Kidney epithelial cell (primary cell): ENCODE data around the gene KIR3DL2. TPM values are rescaled to one million over a fixed set of nuclear protein-coding genes. Genes with fewer than 3 reads are reported as not detected.
"Not testable (repeated sequence)": the region's sequence is repeated elsewhere in the genome, so short reads cannot be mapped to it uniquely, and the experiment has no call there.

Experiments
- DNase-seq: peaks from one replicate; pipeline ENCODE4 v3.0.0-alpha.2; 2010; ENCODE audit warnings: low read depth
- H3K27me3 ChIP-seq: 2 replicates; pipeline ENCODE4 v1.6.0; 2011; ENCODE audit warnings: low read length; ENCODE audit not compliant: control insufficient read depth, insufficient read depth
- H3K36me3 ChIP-seq: 2 replicates; pipeline ENCODE4 v1.5.1; 2011; ENCODE audit warnings: low read length; ENCODE audit not compliant: control insufficient read depth, insufficient read depth
- H3K4me3 ChIP-seq: 2 replicates; pipeline ENCODE4 v1.5.1; 2011; ENCODE audit warnings: low read depth, mild to moderate bottlenecking, control low read depth, low read length
- CTCF ChIP-seq: IDR thresholded peaks from 2 replicates; pipeline ENCODE4 v1.5.1; 2011; ENCODE audit warnings: mild to moderate bottlenecking, moderate library complexity, low read length, control low read depth, inconsistent platforms; ENCODE audit not compliant: insufficient read depth, poor library complexity, severe bottlenecking
- total RNA-seq: library from RNA; depleted of rRNA; stranded (reverse); fragments of >200 nt; gene quantifications from 2 replicates; pipeline ENCODE4 v1.2.3, GENCODE V29; 2015

The KIR3DL2 gene
- total RNA-seq, 1 donor from 2014 or later = not detected

- DNase-seq = no peak
- no peak overlapping the region for H3K4me3 ChIP-seq
- no peak for TF ChIP-seq CTCF
- no peaks in the 10 kb centered on the region for H3K27me3 ChIP-seq
- no peaks in the 10 kb centered on the region for H3K36me3 ChIP-seq
These were observed 32.3 kb upstream of the KIR3DL2 start for GRCh38 chr19:54817670-54818536.

GRCh38 chr19:54824416-54824815 lies 25.8 kb upstream of the KIR3DL2 start:
- H3K27me3 ChIP-seq, H3K4me3 ChIP-seq, DNase-seq, H3K36me3 ChIP-seq: not testable (repeated sequence)

GRCh38 chr19:54825326-54825725 lies 24.9 kb upstream of the KIR3DL2 start:
- not testable (repeated sequence) for H3K27me3 ChIP-seq, H3K36me3 ChIP-seq, DNase-seq, H3K4me3 ChIP-seq

- not testable (repeated sequence) for H3K36me3 ChIP-seq, DNase-seq, H3K27me3 ChIP-seq, H3K4me3 ChIP-seq
These were observed 22.2 kb upstream of the KIR3DL2 start for GRCh38 chr19:54828064-54828463.

- H3K27me3 ChIP-seq, DNase-seq, H3K36me3 ChIP-seq, H3K4me3 ChIP-seq: not testable (repeated sequence)
These were observed 17.7 kb upstream of the KIR3DL2 start, which contains the start of gene KIR2DS4 for GRCh38 chr19:54832496-54832895. Gene KIR2DS4 (plus strand): TSS chr19:54832676.

GRCh38 chr19:54835126-54835525 lies 15.1 kb upstream of the KIR3DL2 start:
- not testable (repeated sequence) for DNase-seq, H3K4me3 ChIP-seq, H3K27me3 ChIP-seq, H3K36me3 ChIP-seq

- H3K4me3 ChIP-seq, DNase-seq, H3K27me3 ChIP-seq, H3K36me3 ChIP-seq: not testable (repeated sequence)
These were observed 12.7 kb upstream of the KIR3DL2 start for GRCh38 chr19:54837522-54837921.

- not testable (repeated sequence) for H3K4me3 ChIP-seq, H3K27me3 ChIP-seq, DNase-seq, H3K36me3 ChIP-seq
These were observed 7.1 kb upstream of the KIR3DL2 start for GRCh38 chr19:54843171-54843570.

- no peak overlapping the region for H3K4me3 ChIP-seq
- no peaks in the 10 kb centered on the region for H3K27me3 ChIP-seq
- DNase-seq = no peak
These were observed 687 bp downstream of the KIR3DL2 start for GRCh38 chr19:54850930-54851329.

More at GRCh38 chr19:54850930-54851329, 687 bp downstream of the KIR3DL2 start:
- no peaks in the 10 kb centered on the region for H3K36me3 ChIP-seq
- TF ChIP-seq CTCF = no peak
